HG03575 (cell line): ENCODE measurements around the gene TTLL3.
"Not testable (repeated sequence)": the region's sequence is repeated elsewhere in the genome, so short reads cannot be mapped to it uniquely, and the experiment has no call there.

ENCODE experiments used
- ATAC-seq: cut with Tn5 transposase; IDR thresholded peaks from one replicate; pipeline ENCODE4 v1.9.1; 2021; ENCODE audit not compliant: unreplicated experiment, insufficient number of reproducible peaks, low FRiP score; ENCODE audit errors: extremely low read depth

Gene TTLL3

DNA sequence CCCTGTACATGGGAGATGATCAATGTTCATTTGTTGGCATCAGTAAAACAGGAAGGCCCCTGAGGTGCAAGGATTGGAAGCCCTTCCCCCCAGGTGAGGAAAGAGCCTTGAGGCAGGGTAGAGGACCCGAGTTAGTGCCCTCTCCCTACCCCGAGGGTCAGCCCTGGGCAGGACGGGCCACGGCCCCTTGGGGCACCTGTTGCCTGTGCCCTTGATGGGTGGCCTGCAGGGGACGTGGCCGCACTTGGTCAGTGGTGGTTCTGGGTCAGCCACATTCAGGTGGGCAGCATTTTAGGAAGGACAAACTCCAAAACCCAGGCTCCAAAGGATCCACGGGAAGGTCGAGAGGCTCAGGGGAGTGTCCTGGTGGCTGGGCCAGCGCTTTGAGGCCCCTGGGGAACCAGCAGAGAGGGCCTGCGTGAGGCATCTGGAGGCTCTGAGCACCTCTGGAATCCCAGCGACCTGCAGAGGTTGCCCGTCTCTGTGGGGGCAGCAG is 49.5 kb downstream of the TTLL3 start:
- ATAC-seq: no peak

DNA sequence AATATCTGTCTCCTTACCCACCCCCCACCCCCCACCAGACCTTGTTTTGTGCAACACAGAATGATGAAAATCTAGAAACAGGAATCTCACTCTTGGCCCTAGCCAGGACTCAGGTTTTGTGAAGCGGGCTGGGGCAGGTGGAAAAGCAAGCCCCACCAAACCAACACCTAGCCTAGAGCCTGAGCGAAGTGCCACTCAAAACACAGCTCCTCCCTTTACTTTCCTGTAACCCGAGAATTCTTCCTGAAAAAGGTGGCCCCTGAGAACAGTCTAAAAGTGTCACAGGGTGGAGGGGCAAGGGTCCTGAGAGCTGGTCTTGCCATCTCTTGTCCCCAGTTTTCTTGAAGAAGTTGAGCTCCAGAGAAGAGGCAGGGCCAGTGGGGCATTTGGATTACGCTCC is 51.1 kb downstream of the TTLL3 start:
- no peak for ATAC-seq

DNA sequence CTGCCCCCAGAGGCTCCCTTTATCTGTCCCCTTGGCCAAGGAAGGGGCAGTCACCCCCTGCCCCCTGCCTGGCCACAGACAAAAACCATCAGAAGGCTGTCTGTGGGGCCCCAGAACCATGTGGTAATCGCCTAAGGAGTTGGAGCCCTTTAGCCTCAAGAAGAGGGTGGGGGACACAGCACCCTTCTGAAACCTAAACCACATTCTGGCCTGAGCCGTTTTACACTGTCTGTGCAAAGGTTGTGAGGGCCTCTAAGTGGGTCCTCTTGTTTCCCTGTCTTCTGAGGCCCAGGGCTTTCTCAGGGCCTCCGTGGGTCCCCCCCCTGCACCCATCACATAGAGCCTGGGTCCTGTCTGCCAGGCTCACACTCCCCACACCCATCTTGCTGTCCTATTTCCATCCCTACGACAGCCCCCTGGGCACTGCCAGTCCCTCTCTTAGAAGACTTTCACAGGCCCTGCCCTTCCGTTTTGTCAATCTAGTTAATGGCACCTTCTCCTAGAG is 51.6 kb downstream of the TTLL3 start:
- no peak for ATAC-seq

DNA sequence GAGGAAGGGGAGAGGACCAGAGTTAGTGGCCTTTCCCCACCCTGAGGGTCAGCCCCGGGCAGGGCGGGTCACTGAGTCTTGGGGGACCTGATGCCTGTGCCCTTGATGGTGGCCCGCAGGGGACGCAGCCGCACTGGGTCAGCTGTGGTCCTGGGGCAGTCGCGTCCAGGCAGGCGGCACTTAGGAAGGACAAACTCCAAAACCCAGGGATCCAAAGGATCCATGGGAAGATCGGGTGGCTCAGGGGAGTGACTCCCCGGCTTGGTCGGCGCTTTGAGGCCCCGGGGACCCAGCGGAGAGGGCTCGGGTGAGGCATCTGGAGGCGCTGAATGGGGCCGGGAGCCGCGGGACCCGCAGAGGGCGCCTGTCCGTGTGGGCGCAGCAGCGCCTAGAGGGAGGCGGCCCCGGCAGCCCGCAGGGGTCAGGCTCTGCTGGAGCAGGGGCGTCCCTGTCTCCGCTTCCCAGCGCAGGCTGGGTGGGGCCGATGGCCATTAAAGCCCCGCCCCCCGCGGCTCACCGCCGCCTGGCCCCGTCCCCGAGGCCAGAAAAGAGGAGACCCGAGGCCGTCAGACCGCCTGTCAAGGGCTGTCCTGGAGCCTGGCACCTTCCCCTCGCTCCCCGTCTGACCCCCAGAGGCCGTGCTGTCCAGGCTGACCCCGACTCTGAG is 52.5 kb downstream of the TTLL3 start:
- ATAC-seq: no peak

DNA sequence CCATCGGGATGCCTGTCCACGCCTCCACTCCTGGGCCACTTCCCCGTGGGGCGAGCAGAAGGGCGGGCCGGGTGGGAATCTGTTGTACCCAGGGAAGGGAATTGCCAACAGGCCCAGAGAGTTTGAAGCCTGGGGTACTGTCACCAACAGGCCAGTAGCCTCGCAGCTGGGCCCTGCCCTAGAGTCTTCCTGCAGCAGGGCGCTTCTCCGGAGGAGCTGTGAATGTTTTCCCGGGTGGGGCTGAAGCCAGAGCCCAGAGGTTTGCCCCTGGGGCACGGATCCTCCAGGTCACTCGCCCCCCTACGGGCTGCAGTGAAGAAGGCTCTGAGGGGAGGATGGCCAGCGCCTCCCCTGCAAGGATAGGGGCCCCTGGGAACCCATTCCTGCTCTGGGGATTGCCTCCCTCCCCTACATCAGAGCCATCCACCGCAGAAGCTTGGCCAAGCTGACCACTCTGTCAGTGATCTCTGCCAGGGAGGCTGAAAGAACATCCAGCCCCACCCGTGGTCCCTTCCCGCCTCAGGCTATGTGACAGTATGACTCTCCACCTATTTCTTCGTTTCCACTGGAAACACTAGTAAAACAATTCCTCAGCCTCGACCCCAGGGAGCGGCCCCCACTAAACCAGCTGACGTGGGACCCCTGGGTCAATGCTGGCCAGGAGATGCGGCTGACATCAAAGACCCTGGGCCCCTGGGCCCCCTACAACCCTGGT is 53.2 kb downstream of the TTLL3 start:
- no peak for ATAC-seq

DNA sequence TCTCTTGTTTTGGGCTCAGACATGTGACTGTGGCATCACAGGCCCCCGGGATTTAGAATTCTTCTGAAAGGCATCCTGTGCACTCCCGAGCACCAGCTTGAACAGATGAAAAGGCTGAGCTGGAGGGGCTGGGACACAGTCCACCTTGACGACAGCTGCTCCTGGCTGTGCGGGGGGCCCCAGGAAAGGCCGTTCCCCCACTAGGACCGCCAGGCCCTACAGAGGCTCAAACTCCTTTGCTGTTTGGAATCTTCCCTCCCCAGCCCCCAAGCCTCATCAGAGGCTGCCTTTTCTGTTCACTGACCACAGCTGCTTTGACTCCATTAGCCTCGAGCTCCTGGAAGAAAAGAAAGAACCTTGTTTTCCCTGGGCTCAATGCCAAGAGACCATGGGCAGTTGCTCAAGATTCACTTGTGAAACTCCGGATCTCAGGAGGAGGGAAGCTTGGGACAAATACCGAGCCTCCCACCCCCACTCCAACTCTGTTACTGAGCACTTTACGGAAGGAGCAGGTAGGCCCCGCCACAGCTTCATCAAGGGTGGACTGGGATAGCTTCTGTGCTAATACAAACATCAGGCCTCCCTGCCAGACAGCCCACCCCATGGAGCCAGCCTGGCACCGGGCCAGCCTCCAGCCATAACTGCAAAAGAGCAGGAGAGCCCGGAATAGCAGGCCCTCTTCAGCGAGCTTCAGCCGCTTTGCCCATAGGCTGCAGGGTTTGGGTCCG is 54.3 kb downstream of the TTLL3 start:
- no peak for ATAC-seq

DNA sequence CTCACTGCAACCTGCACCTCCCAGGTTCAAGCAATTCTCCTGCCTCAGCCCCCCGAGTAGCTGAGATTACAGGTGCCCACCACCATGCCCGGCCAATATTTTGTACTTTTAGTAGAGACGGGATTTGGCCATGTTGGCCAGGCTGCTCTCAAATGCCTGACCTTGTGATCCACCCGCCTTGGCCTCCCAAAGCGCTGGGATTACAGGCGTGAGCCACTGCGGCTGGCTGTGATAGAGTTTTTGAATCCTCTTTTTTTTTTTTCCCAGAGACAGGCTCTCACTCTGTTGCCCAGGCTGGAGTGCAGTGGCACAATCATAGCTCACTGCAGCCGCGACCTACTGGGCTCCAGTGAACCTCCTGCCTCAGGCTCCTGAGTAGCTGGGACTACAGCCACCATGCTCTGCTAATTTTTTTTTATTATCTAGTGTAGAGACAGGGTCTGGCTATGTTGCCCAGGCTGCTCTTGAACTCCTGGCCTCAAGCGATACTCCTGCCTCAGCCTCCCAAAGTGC is 55.1 kb downstream of the TTLL3 start:
- ATAC-seq: not testable (repeated sequence)

DNA sequence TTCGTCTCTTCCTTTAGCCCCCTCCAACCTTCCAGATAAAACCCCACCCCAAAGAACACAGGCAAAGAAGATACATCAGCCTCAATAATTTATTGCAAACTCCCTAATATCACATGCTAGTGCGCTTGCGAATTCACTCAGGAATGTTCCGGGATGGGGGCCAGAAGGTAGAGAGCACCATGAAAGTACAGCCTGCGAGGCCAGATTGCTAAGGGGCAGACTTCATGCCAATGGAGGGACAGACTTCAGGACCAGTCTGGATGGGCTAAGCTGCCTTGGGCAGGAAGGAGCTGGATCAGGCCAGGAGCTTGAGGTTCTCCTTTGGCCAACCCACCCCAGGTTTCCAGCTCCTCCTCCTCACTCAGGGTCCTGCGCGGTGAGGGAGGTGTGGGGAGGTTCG is 56.6 kb downstream of the TTLL3 start:
- ATAC-seq: no peak

DNA sequence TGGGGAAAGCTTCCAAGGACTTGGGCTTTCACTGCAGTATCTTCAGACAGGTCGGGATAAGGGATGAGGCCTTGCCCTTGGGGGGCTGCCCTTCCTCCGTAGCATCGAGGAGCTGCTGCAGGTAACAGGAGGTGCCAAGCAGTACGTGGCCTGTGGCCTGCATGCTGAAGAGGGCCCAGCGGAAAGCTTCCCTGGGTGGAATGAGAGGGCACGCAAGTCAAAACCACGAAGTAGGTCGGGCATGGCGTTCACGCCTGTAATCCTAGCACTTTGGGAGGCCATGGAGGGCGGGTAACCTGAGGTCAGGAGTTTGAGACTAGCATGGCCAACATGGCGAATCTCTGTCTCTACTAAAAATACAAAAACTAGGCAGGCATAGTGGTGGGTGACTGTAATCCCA is 57.0 kb downstream of the TTLL3 start:
- ATAC-seq: no peak

DNA sequence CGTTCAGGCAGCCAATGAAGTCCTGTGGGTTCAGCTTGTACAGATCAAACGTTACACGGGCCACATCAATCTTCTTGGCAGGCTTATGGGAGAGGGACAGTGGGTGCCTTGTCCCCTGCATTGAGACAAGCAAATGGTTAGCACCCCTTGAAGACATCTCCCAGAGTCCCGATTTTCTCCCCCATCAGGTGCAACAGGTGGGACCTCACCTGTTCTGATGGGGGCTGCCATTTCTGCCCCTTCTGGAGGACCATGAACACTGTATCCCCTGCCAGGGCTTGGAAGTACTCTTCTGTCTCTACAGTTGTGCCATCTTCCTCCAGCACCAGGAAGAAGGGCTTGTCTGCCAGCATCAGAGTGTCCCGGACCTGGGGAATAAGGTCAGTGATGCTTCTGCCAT is 59.9 kb downstream of the TTLL3 start:
- ATAC-seq: no peak

DNA sequence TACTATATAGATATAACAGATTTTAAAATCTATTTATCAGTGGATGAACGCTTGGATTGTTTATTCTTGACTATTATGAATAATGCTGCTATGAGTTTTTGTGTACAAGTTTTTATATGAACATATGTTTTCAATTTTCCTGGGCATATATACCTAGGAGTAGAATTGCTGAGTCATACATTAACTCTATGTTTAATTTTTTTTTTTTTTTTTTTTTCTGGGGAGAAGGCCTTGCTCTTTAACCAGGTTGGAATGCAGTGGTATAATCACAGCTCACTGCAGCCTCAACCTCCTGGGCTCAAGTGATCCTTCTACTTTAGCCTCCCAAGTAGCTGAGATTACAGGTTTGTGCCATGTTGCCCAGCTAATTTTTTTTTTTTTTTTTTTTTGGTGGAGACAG is 60.9 kb downstream of the TTLL3 start:
- no peak for ATAC-seq

DNA sequence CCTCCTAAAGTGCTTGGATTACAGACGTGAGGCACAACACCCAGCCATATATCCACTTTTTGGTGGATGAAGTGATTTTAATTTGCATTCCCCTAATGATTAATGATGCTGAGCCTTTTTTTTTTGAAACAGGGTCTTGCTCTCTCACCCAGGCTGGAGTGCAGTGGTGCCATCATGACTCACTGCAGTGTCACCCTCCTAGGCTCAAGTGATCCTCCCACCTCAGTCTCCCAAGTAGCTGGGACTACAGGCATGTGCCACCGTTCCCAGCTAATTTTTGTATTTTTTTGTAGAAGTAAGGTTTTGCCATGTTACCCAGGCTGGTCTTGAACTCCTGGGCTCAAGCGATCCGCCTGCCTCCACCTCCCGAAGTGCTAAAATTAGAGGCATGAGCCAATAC is 62.0 kb downstream of the TTLL3 start:
- not testable (repeated sequence) for ATAC-seq

DNA sequence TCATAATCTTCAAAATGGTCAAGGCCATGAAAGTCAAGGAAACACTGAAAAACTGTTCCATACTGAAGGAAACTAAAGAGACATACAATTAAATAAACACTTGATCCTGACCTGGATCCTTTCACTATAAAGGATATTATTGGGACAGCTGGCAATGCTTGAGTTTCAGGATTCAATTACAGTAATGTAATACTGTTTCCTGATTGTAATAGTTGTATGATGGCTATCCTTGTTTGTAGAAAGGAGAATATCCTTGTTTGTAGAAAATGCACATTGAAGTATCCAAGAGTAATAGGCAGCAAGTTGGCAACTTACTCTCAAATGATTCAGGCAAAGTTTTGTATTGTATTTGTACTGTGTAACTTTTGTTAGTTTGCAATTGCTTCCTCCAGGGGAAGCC is 65.4 kb downstream of the TTLL3 start:
- ATAC-seq: no peak

DNA sequence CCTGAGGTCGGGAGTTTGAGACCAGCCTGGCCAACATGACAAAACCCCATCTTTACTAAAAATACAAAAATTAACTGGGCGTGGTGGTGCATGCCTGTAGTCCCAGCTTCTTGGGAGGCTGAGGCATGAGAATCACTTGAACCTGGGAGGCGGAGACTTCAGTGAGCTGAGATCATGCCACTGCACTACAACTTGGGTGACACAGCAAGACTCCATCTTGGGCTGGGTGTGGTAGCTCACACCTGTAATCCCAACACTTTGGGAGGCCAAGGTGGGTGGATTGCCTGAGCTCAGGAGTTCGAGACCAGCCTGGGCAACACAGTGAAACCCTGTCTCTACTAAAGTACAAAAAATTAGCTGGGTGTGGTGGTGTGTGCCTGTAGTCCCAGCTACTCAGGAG is 66.2 kb downstream of the TTLL3 start:
- ATAC-seq: not testable (repeated sequence)

DNA sequence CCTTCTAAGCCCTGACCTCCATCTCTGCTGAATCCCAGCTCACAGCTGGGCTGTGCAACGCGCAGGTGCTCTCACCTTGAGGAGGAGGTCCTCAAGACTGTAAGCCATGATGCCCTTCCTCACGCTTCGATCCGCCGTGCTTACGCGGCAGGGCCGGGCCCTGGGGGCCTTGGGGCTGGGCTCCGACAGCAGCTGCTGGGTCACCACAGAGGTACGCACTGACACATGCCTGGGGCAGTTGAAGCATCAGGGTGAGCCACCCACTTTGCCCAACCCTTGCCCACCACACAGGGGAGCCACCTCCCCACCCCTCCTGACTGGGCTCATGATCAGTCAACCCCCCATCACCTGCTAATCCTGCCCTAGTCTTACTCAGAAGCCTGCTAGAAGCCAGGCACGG is 66.9 kb downstream of the TTLL3 start:
- ATAC-seq: no peak

DNA sequence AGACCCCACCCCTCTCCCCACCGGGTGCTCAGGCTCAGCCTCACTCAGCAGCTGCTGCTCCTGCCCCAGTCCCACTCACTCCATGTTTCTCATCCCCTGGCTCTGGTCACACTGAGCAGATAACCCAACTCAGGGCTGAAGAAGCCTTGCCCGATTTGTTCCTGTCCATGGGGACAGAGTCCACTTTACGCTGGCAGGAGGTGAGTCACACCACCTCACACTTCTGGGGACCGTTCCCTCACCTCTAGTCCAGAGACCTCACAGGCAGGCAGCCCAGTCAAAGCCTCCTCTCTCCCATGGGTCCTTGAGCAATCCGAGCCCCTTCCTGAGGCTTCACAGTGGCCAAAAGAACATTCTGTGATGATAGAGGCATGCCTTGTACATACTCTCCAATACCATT is 68.6 kb downstream of the TTLL3 start:
- ATAC-seq: no peak

DNA sequence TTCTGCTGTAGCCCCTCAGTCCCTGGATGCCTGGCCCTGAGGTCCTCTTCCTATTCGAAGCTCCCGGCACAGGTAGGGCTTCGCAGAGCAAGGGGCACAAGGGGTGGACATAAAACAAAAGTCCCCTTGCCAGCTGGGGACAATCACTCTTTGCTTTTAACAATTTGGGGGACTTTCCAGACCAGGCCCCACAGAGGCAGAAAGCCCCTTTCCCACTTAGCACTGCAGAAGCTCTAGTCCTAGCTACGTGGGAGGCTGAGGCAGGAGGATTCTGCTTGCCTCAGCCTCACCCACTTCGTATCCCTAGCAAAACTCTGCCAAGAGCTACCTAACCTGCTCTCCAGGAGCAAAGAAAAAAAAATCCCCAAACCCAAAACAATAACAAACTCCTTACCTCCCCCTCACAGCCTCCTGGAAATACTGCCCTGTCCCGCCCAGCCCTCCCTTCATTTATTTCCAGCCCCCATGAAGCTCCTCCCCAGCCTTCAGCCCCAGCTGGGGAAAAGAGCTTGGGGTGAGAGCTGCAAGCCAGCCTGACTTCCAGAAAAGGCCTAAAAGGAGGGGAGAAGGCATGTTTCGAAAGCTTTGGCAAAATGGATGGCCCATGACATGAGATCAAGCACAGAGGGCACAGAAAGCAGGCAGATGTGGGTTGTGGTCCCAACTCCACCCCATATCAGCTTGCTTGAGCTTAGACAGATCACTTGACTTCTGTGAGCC is 69.9 kb downstream of the TTLL3 start, which contains the start of gene CIDEC:
TSS of gene CIDEC (minus strand) at position 424 of the 720 bp plus-strand sequence. CDS start 1,767 bp downstream, outside the sequence.
- no peak for ATAC-seq

DNA sequence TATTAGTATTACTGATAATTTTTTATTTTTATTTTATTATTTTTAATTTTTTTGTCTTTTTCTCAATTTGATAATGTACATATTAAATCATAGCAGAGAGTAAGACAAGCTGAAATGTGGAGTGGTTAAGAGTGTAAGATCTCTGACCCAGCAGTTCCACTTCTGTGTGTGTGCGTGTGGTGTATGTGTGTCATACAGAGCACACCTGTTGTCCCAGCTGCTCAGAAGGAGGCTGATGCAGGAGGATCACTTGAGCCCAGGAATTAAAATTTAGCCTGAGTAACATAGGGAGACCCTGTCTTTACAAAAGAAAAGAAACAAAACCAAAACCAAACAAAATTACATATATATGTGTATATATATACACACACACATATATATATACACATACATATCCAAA is 71.4 kb downstream of the TTLL3 start:
- no peak for ATAC-seq
